NB4 (cell line): ENCODE results near the gene IL10RB.

Experiments used
- CTCF ChIP-seq: IDR thresholded peaks from one replicate; pipeline ENCODE4 v1.5.1; 2012; ENCODE audit warnings: low read depth, low read length
- POLR2A ChIP-seq: IDR thresholded peaks from 2 replicates; pipeline ENCODE4 v1.6.1; 2011; ENCODE audit warnings: mild to moderate bottlenecking; ENCODE audit not compliant: insufficient read length; ENCODE audit errors: extremely low read depth

GRCh38 chr21:33219300-33219699 is 46.9 kb upstream of the IL10RB start:
- TF ChIP-seq POLR2A (no peak), CTCF (no peak)
